ENCODE measurements around the gene SLC26A6.
A peak's percentile ranks its signal among the peaks of the same experiment; 100 is the strongest.

The SLC26A6 gene

DNA sequence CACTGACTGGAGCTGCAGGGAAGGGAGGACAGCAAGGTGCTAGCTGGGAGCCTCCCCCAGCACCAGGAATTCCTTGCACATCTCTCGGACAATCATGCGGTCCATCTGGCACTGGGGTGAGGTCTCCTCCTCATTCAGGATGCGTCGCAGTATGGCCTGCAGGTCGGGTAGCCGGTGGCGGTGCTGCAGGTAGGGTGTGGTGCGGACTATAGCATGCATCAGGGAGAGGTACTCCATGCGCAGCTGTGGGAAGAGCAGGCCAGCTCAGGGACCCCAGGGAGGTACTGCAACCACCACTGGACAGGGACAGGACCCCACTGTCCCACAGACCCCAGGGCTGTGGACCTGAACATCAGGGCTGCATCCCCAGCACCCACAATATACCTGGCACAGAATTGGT is 39.2 kb upstream of the SLC26A6 start:
- ChIA-PET POLR2A (no interaction called here), CTCF (interaction anchor here (0.8 to 2.9 kb wide), 5 partner anchors 10 to 20 kb away, joined by 3 to 16 read pairs (median 7); partner anchors contain the start of genes CELSR3 and NCKIPSD)
- TF ChIP-seq CTCF (IDR thresholded peaks at IDR 0.05; ENCODE audit: insufficient read depth, low read length, missing control alignments) = no peak
- no peak overlapping the region for H3K4me3 ChIP-seq (ENCODE audit: low read depth, low read length)
- no peak for DNase-seq (ENCODE audit: low read depth, low spot score)

- TF ChIP-seq CTCF (IDR thresholded peaks at IDR 0.05; ENCODE audit: insufficient read depth, low read length, missing control alignments) = no peak
- CTCF ChIA-PET = interaction anchor here (1.8 to 2.9 kb wide), 3 partner anchors 9 to 37 kb away, joined by 5 to 16 read pairs (median 12); partner anchors contain the start of genes CELSR3 and SLC26A6
Measured at GRCh38 chr3:48672522-48672921, 37.3 kb upstream of the SLC26A6 start.

GRCh38 chr3:48664929-48665328 is 29.7 kb upstream of the SLC26A6 start:
- H3K4me3 ChIP-seq (ENCODE audit: low read depth, low read length) = no peak overlapping the region
- ChIA-PET CTCF (interaction anchor here (1.0 to 5.6 kb wide), 9 partner anchors 8 to 106 kb away, joined by 3 to 37 read pairs (median 5); partner anchors contain the start of genes NCKIPSD and SLC26A6), POLR2A (no interaction called here)
- no peak for DNase-seq (ENCODE audit: low read depth, low spot score)
- TF ChIP-seq CTCF (IDR thresholded peaks at IDR 0.05; ENCODE audit: insufficient read depth, low read length, missing control alignments) = no peak

More at GRCh38 chr3:48672522-48672921, 37.3 kb upstream of the SLC26A6 start:
- no peak for DNase-seq (ENCODE audit: low read depth, low spot score)
- H3K4me3 ChIP-seq (ENCODE audit: low read depth, low read length) = no peak overlapping the region
- POLR2A ChIA-PET = interaction anchor here (1.0 kb wide), 1 partner anchor 11 kb away, joined by 5 read pairs; no protein-coding TSS in a partner anchor

DNA sequence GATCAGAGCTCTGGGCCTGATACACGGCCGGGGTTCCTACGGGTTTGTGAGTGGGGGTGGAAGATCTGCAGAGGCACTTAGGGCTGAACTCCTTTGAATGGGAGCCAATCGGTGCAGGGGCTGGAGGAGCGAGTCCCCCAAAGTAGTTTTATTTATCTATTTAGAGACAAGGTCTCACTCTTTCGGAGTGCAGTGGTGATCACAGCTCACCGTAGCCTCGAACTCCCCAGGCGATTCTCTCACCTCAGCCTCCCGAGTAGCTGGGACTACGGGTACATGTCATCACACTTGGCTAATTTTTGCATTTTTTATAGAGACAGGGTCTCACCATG is 29.0 kb upstream of the SLC26A6 start:
- TF ChIP-seq CTCF (IDR thresholded peaks at IDR 0.05; ENCODE audit: insufficient read depth, low read length, missing control alignments) = no peak
- DNase-seq (ENCODE audit: low read depth, low spot score) = no peak
- POLR2A ChIA-PET = interaction anchor here (2.4 kb wide), 1 partner anchor 30 kb away, joined by 25 read pairs; the partner anchor contains the start of gene SLC26A6
- CTCF ChIA-PET = interaction anchor here (0.9 to 5.6 kb wide), 11 partner anchors 9 to 424 kb away, joined by 3 to 37 read pairs (median 4); partner anchors contain the start of genes NCKIPSD, SLC26A6 and ZNF589
- H3K4me3 ChIP-seq (ENCODE audit: low read depth, low read length) = no peak overlapping the region; the same call in 1 of the 2 replicates

- peak overlapping the region; percentile 70 for H3K4me3 ChIP-seq (ENCODE audit: low read depth, low read length)
- peak; percentile 80 for TF ChIP-seq CTCF (IDR thresholded peaks at IDR 0.05; ENCODE audit: insufficient read depth, low read length, missing control alignments)
- ChIA-PET CTCF (interaction anchor here (0.9 to 5.6 kb wide), 15 partner anchors 9 to 423 kb away, joined by 3 to 37 read pairs (median 4); partner anchors contain the start of genes NCKIPSD, SLC26A6 and ZNF589), POLR2A (interaction anchor here (0.6 to 2.4 kb wide), 4 partner anchors 10 to 258 kb away, joined by 3 to 25 read pairs (median 4); partner anchors contain the start of gene SLC26A6)
- DNase-seq (ENCODE audit: low read depth, low spot score) = peak; percentile 92
Measured at GRCh38 chr3:48663489-48664312, 28.4 kb upstream of the SLC26A6 start.
